GM18951 (cell line): ENCODE results near the gene BEST2.

Experiments
- POLR2A ChIP-seq: IDR thresholded peaks from 4 replicates; pipeline ENCODE4 v1.6.1; 2011; ENCODE audit warnings: mild to moderate bottlenecking; ENCODE audit not compliant: insufficient read length, insufficient read depth; ENCODE audit errors: extremely low read depth
- in situ Hi-C: fragments of 300-500 bp; cut with MboI; formaldehyde crosslinking; loops from one replicate; pipeline ENCODE4 v1.12.0; 2022; ENCODE audit warnings: low sequenced_read_pairs, mixed read lengths, inconsistent platforms; ENCODE audit not compliant: unreplicated experiment

The BEST2 gene

DNA sequence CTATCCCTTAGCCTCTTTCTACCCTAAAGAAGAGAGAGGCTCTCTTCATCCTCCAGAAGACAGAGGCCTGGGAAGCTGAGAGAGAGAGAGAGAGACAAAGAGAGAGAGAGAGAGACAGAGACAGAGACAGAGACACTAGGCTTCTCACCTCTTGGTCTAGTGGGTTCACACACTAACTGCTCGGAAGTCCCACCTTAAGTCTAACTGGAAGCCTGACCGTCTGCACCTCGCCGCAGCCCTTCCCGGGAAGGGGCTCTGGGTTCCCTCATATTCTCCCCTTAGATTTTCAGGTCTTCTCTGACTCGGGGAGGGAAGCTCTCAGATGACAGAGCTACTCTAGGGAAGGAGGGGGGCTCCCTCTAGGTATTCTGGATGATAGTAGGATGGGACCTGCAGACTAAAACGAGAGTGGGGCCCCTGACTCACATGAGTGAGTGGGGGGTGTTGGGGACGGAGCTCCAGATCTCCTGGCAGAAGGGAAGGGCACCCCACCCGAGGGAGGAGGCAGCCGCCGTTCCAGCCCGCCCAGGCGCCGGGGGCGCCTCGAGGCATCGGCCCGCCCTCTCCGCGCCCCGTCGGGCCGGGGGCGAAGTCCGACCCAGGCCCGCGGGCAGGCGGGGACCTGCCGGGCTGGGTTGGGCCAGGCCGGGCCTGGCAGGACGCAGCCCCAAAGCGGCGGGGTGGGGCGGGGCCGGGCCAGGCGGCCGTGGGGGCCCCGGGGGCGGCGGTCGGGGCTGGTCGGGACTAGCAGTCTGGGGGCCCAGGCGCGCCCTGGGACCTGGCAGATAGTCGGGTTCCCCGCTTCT lies 37.7 kb downstream of the BEST2 start:
- in situ Hi-C loops = no loop called here
- peak; percentile 77 for TF ChIP-seq POLR2A

DNA sequence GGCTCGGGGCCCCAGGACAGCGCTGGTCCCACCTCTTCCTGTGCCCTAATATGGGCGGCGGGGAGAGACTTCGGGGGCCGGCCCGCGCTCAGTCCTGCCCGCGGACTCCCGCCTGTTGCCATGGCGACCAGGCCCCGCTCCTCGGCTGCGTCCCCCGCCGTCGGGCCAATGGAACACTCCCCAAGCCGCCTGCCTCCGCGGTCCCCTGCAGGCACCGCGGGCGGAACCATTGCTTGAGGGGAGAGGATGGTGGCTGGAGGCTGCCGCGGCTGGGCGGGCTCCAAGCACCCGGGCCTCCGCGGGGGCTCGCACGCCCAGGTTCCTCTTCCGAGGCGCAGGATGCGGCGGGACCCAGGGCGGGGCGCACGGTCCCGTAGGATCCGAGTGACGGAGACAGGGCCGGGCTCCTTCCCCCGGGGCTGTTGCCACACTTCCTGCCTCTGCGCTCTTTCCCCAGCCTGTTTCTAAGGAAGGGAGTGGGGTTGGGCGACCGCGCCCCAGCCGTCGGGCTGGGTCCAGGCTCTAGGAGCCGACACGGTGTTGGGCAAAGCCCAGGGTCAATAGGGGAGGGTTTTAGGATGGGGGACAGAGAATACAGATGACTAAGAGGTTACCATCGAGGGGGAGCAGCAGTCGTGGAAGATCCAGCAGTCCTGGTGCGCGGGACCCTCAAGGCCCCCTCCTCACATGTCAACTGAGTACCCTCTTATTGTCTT lies 38.5 kb downstream of the BEST2 start:
- TF ChIP-seq POLR2A = no peak
- in situ Hi-C loops = no loop called here

DNA sequence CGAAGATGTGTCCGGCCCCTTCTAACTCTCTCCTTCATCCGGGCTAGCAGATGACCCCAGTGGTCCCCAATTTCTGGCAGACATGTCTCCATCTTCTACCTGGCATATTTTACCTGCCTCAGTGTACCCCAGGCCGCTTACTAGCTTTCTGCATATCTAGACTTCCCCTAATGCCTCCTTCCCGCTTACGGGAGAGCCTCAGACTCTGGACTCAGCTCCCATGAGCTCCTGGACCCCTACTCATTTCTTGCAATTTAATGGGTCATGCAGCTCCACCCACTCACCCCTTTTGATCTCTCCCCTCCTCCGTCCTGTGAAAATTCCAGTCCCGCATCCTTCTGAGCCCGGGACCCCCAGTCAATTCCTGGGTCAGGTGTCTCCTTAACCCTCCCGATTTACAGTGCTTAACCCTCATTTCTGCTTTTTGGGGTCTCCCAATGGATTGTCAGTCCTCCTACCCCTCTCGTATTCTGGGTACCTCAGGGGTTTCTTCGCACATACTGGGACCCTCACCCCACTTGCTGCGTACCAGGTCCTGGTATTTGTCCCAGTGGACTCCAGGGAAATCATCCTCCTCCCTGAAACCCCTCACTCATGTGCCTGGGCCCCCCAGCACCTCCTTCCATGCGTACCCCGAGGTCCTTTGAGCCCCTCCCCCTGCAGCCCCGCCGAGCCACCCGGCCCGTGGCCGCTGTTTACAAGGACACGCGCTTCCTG lies 39.2 kb downstream of the BEST2 start:
- in situ Hi-C loops = no loop called here
- no peak for TF ChIP-seq POLR2A

DNA sequence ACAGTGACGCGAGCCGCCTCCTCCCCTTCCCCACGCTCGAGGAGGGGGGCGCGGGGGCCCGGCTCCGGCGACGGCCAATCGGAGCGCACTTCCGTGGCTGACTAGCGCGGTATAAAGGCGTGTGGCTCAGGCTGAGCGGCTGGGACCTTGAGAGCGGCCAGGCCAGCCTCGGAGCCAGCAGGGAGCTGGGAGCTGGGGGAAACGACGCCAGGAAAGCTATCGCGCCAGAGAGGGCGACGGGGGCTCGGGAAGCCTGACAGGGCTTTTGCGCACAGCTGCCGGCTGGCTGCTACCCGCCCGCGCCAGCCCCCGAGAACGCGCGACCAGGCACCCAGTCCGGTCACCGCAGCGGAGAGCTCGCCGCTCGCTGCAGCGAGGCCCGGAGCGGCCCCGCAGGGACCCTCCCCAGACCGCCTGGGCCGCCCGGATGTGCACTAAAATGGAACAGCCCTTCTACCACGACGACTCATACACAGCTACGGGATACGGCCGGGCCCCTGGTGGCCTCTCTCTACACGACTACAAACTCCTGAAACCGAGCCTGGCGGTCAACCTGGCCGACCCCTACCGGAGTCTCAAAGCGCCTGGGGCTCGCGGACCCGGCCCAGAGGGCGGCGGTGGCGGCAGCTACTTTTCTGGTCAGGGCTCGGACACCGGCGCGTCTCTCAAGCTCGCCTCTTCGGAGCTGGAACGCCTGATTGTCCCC lies 39.9 kb downstream of the BEST2 start, which contains the start of gene JUNB:
Gene JUNB, plus strand, starts transcription at position 142 of the 706 bp plus-strand sequence. Its CDS starts 286 bp downstream, at position 428.
- peak; percentile 100 for TF ChIP-seq POLR2A
- in situ Hi-C loops = no loop called here

DNA sequence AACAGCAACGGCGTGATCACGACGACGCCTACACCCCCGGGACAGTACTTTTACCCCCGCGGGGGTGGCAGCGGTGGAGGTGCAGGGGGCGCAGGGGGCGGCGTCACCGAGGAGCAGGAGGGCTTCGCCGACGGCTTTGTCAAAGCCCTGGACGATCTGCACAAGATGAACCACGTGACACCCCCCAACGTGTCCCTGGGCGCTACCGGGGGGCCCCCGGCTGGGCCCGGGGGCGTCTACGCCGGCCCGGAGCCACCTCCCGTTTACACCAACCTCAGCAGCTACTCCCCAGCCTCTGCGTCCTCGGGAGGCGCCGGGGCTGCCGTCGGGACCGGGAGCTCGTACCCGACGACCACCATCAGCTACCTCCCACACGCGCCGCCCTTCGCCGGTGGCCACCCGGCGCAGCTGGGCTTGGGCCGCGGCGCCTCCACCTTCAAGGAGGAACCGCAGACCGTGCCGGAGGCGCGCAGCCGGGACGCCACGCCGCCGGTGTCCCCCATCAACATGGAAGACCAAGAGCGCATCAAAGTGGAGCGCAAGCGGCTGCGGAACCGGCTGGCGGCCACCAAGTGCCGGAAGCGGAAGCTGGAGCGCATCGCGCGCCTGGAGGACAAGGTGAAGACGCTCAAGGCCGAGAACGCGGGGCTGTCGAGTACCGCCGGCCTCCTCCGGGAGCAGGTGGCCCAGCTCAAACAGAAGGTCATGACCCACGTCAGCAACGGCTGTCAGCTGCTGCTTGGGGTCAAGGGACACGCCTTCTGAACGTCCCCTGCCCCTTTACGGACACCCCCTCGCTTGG lies 40.7 kb downstream of the BEST2 start:
- in situ Hi-C loops = no loop called here
- peak; percentile 64 for TF ChIP-seq POLR2A

DNA sequence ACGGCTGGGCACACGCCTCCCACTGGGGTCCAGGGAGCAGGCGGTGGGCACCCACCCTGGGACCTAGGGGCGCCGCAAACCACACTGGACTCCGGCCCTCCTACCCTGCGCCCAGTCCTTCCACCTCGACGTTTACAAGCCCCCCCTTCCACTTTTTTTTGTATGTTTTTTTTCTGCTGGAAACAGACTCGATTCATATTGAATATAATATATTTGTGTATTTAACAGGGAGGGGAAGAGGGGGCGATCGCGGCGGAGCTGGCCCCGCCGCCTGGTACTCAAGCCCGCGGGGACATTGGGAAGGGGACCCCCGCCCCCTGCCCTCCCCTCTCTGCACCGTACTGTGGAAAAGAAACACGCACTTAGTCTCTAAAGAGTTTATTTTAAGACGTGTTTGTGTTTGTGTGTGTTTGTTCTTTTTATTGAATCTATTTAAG lies 41.3 kb downstream of the BEST2 start:
- TF ChIP-seq POLR2A = no peak
- in situ Hi-C loops = no loop called here

DNA sequence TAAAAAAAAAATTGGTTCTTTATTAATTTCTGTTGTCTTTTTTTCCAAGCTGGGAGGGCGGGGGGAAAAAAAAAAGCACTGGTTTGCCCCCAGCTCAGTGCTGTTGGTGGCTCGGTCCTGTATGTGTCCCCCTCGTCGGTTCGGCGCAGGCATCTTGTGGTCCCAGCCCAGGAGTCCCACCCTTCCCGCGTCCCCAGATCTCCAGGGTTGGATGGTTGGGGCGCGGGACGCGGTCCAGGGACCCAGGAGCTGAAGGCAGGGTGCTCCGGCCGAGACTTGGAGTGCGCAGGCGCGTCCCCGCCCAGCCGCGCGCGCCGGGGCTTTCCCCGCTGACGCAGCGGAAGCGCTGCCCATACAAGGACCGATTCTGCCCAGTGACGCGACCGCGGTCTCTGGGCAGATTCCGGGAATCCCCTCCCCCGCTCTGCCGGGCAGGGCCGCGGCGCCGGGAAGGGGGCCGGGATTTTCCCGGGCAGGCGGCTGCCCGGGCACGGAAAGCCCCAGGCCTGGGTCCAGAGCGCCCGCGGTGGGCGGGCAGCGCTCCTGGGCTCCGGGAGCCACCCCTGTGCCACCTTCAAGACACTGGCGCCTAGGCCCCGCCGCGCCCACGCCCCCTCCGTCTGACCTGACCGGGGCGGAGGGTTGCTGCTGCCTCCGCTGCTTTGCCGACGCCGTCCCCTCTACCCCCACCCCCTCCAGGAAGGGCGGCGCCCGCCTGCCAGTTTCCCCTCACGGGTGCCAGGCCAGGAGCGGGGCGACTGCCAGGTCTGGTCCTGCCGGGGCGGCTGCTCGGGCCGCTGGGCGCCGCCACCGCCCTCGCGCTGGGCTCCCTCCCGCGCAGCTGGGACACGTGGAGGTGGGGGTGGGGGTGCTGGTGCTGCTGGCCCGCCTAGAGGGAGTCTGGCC lies 42.0 kb downstream of the BEST2 start:
- in situ Hi-C loops = no loop called here
- peak; percentile 64 for TF ChIP-seq POLR2A

DNA sequence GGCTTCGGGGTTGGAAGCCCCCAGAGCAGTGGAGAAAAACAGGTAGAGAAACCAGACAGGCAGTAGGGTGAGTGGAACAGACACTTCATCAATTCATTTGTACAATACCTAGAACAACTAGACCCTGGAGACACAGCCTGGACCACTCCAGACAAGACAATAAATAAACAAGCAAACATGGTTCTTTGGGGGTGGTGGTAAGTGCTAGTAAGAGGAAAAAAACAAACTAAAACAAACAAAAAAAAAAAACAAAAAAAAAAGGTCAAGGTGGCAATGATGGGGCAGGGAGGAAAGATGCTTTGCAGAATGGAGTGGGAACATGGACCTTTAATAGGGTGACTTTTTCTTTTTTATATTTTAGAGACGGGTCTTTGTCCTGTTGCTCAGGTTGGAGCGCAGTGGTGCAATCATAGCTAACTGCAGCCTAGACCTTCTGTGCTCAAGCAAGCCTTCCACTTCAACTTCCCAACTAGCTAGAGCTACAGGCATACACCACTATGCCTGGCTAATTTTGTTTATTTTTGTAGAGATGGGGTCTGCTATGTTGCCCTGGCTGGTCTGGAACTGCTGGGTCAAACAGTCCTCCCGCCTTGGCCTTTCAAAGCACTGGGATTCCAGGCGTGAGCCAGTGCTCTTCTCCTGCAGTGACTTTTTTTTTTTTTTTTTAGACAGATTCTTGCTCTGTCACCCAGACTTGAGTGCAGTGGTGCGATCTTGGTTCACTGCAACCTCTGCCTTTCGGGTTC lies 42.8 kb downstream of the BEST2 start:
- in situ Hi-C loops = no loop called here

DNA sequence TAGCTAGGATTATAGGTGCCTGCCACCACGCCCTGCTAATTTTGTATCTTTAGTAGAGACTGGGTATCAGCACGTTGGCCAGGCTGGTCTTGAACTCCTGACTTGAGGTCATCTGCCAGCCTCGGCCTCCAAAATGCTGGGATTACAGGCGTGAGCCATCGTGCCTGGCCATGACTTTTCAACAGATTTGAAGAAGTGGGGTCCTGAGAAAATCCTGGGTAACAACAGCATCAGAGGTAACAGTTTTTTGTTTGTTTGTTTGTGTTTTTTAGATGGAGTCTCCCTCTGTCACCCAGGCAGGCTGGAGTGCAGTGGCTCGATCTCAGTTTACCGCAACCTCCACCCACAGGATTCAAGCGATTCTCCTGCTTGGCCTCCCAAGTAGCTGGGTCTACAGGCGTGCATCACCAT lies 43.4 kb downstream of the BEST2 start:
- in situ Hi-C loops = no loop called here
- TF ChIP-seq POLR2A = no peak

More for the DNA sequence above, 42.8 kb downstream of the BEST2 start:
- TF ChIP-seq POLR2A = no peak
